Activated CD8-positive, alpha-beta memory T cell treated with anti-CD3 and anti-CD28 coated beads for 1 hour (primary cell): ENCODE data around the gene PRKCG.
"Not testable (repeated sequence)": the region's sequence is repeated elsewhere in the genome, so short reads cannot be mapped to it uniquely, and the experiment has no call there.

Experiments
- DNase-seq, 2 donors: peaks; one replicate each; pipeline ENCODE4 v3.0.0-alpha.2; 2020; ENCODE audit warnings: low read depth in 1 of 2; ENCODE audit errors: extremely low read depth in 1 of 2

The PRKCG gene

GRCh38 chr19:53936029-53936428 is 54.0 kb downstream of the PRKCG start:
- no peak for DNase-seq

DNA sequence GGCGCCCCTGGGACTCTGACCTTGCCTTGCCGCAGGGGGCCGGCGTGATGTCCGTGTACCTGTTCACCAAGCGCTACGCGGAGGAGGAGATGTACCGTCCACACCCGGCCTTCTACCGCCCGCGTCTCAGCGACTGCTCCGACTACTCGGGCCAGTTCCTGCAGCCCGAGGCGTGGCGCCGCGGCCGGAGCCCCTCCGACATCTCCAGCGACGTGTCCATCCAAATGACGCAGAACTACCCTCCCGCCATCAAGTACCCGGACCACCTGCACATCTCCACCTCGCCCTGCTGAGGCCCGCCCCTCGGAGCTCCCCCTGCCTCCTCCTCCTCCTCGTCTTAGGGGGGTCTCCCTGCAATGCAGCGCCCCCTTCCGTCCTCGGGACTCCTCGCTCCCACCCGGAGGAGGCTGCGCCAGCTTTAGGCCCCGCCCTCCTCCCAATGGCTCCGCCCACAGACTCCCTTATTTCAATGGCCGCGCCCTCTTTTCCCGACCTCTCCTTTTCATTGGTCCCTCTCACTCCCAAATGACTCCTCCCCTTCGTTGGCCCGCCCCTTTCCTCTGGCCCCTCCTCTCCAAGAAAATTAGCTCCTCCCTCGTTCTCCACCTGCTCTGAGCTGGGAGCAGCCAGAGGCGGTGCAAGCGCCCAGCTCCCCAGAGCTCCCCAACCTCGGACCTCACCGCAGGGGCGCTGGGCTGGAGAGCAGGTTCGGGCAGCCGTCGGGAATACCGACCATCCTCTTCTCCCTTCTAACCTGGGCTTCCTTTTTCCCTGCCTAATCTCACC is 60.2 kb downstream of the PRKCG start:
- no peak for DNase-seq

- no peak for DNase-seq
Measured at GRCh38 chr19:53944416-53944815, 62.4 kb downstream of the PRKCG start.

DNA sequence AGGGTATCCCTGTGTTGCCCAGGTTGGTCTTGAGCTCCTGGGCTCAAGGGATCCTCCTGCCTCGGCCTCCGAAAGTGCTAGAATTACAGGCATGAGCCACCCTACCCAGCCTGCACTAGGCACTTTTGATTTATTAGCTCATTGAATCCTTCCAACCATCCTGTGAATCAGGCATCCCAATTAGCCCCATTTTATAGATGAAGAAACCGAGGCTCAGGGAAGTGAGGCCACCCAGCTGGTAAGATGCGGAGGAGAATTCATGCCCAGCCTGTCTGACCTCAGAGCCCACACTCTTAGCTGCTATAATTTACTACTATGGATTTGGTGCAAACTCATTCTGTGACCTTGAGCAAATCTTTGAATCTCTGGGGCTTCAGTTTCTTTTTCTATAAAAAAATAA is 62.9 kb downstream of the PRKCG start:
- DNase-seq: no peak

GRCh38 chr19:53945441-53945840 is 63.4 kb downstream of the PRKCG start:
- no peak for DNase-seq

DNA sequence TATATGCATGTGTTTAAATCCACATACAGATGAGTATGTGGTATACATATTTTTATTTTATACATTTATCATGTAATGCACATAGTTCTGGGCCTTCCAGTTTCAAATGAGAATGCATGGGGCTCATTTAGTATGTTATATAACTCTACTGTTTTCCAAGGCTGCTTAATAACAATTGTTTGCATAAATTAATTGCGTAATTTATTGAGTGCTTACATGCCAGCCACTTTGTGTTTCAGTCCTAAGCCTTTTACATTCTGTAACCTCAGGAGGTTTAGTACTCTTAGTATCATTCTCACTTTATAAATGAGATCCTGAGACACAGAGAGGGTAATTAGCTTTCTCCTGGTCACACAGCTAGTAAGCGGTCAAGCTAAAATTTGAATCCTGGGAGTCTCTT is 64.0 kb downstream of the PRKCG start:
- DNase-seq: no peak

- no peak for DNase-seq
Measured at GRCh38 chr19:53947624-53948023, 65.6 kb downstream of the PRKCG start.

- DNase-seq: not testable (repeated sequence)
Measured at GRCh38 chr19:53948611-53949010, 66.6 kb downstream of the PRKCG start.

GRCh38 chr19:53951436-53951835 is 69.4 kb downstream of the PRKCG start:
- DNase-seq: no peak

- DNase-seq: no peak
Measured at GRCh38 chr19:53951947-53952346, 70.0 kb downstream of the PRKCG start.

DNA sequence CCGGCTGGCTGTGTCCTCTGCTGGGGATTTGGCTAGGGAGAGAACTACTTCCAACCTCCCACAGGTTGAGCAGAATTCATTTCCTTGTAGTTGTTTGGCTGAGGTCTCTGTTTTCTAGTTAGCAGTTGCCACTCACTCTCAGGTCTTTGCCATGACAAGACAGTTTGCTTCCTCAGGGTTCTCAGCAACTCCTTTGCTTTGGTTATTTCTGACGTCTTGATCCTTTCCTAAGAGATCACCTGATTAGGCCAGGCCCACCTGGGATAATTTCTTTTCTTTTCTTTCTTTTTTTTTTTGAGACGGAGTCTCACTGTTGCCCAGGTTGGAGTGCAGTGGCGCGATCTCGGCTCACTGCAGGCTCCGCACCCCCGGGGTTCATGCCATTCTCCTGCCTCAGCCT is 71.4 kb downstream of the PRKCG start:
- DNase-seq: no peak
